Peyer's patch (tissue), 4 donors: ENCODE measurements around the gene CAPN9.

Experiments used
- CTCF ChIP-seq, 6 experiments: fragments of 450-650 bp in 4 of 6; fragments of 200-600 bp in 2 of 6; sonication (generic) in 1 of 6; IDR thresholded peaks; one replicate each; pipeline ENCODE4 v1.5.1; 2017 to 2019; ENCODE audit warnings: antibody characterized with exemption in 6 of 6, mild to moderate bottlenecking in 3 of 6, moderate library complexity in 1 of 6
- POLR2A ChIP-seq, 2 donors: fragments of 450-650 bp; IDR thresholded peaks; one replicate each; pipeline ENCODE4 v1.5.1; 2017; ENCODE audit warnings: antibody characterized with exemption in 2 of 2, mild to moderate bottlenecking in 2 of 2, moderate library complexity in 2 of 2

GRCh38 chr1:230790026-230790425 is 42.8 kb downstream of the CAPN9 start:
- TF ChIP-seq CTCF (IDR thresholded peaks at IDR 0.05): no peak
- no peak for TF ChIP-seq POLR2A (IDR thresholded peaks at IDR 0.05)
